Measurements from ENCODE around the gene NKAPD1. TPM values are rescaled to one million over a fixed set of nuclear protein-coding genes. Genes with fewer than 3 reads are reported as not detected.
"Not testable (repeated sequence)": the region's sequence is repeated elsewhere in the genome, so short reads cannot be mapped to it uniquely, and the experiment has no call there.

NKAPD1 gene
- total and polyA plus RNA-seq, 9 of the 15 experiments (the other 6 are each of a cell fraction or from before 2014, with no cell fraction given), result 14.1 to 73.5 (median 29.3) TPM

- not testable (repeated sequence) for H3K4me2 ChIP-seq (ENCODE audit: insufficient read depth, low read length)
Measured at GRCh38 chr11:112048256-112048655, 25.8 kb upstream of the NKAPD1 start.

DNA sequence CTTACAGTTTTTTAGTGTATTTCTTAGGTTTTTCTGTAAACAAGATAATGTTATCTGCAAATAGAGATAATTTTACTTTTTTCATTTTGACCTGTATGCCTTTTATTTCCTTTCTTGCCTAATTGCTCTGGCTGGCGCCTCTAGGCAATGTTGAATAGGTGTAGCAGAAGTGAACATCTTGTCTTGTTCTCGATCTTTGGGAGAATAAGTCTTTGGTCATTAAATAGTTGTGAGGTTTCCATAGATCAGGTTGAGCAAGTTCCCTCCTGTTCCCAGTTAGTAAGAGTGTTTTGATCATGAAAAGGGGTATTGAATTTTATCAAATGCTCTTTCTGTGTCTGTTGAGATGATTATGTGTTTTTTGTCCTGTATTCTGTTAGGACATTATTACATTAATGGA lies 24.3 kb upstream of the NKAPD1 start:
- Histone ChIP-seq H2AFZ (ENCODE audit: low read depth, low read length) (no peak overlapping the region), H3K27me3 (ENCODE audit: control insufficient read depth in 2 of 2, insufficient read depth in 2 of 2, low read length in 2 of 2) (no peaks in the 10 kb centered on the region), H3K4me3 (no peak overlapping the region), H3K79me2 (ENCODE audit: control insufficient read depth, insufficient read depth, low read length) (peaks cover 37% of the 10 kb centered on the region), H3K4me2 (ENCODE audit: insufficient read depth, low read length) (no peak overlapping the region), H3K9me1 (ENCODE audit: control insufficient read depth, insufficient read depth, low read length) (no peaks in the 10 kb centered on the region), H4K20me1 (replicated peaks; ENCODE audit: control insufficient read depth, insufficient read depth, low read length) (no peaks in the 10 kb centered on the region), H3K4me1 (replicated peaks in 1 of 2; ENCODE audit: control insufficient read depth in 2 of 2, insufficient read depth in 2 of 2, low read length in 2 of 2) (peaks cover 0 to 3% of the 10 kb centered on the region in 2 experiments; a peak in 2 of 5 replicates), H3K36me3 (ENCODE audit: control insufficient read depth, insufficient read depth, low read length) (peaks cover 89% of the 10 kb centered on the region), H3K27ac (ENCODE audit: extremely low read depth, low read depth, low read length) (no peak overlapping the region), H3K9me3 (replicated peaks; ENCODE audit: control insufficient read depth, insufficient read depth, low read depth, low read length) (no peaks in the 10 kb centered on the region), H3K9ac (ENCODE audit: insufficient read depth in 1 of 2, low read depth in 2 of 2, low read length in 2 of 2) (no peak overlapping the region)
- ChIA-PET CTCF (ENCODE audit: low intra/inter-chr PET ratio) (interaction anchor here (0.7 kb wide), 1 partner anchor 25 kb away, joined by 4 read pairs; no protein-coding TSS in a partner anchor), POLR2A (no interaction called here)
- intact Hi-C loops (cut with micrococcal nuclease) (no loop called here), in situ Hi-C loops (cut with MboI) (no loop called here)
- no TSS peak for BruUV-seq (replicated peaks)
- DNase-seq (ENCODE audit: extremely low read depth in 1 of 4, low spot score in 3 of 4), result no peak
- no peak for ATAC-seq
- no peak for FAIRE-seq
- 48% methylated on average over 2 of the region's 2 CpGs for WGBS (ENCODE audit: insufficient coverage, low coverage, missing lambda C conversion rate)
- TF ChIP-seq JUND (IDR thresholded peaks at IDR 0.05; ENCODE audit: borderline replicate concordance, low read depth, low read length) (no peak), JUND (tag; IDR thresholded peaks at IDR 0.05; ENCODE audit: borderline replicate concordance, low read depth, low read length) (no peak), GTF2F1 (IDR thresholded peaks at IDR 0.05; ENCODE audit: low read depth, low read length) (no peak), HCFC1 (IDR thresholded peaks at IDR 0.05; ENCODE audit: low read depth, low read length) (no peak), NR4A1 (CRISPR knock-in tag; IDR thresholded peaks at IDR 0.05) (no peak), NR4A1 (tag; IDR thresholded peaks at IDR 0.05) (no peak), ZNF609 (CRISPR knock-in tag; IDR thresholded peaks at IDR 0.05; ENCODE audit: borderline replicate concordance) (no peak), HOMEZ (CRISPR knock-in tag; IDR thresholded peaks at IDR 0.05) (no peak)

More at GRCh38 chr11:112048256-112048655, 25.8 kb upstream of the NKAPD1 start:
- Histone ChIP-seq H3K36me3 (ENCODE audit: control insufficient read depth, insufficient read depth, low read length) (peaks cover 89% of the 10 kb centered on the region), H3K79me2 (ENCODE audit: control insufficient read depth, insufficient read depth, low read length) (peaks cover 45% of the 10 kb centered on the region), H3K4me1 (replicated peaks in 1 of 2; ENCODE audit: control insufficient read depth in 2 of 2, insufficient read depth in 2 of 2, low read length in 2 of 2) (peaks cover 3 to 17% of the 10 kb centered on the region in 2 experiments; a peak in 4 of 5 replicates)
- POLR2A ChIA-PET, result interaction anchor here (0.6 kb wide), 1 partner anchor 30 kb away, joined by 5 read pairs; no protein-coding TSS in a partner anchor
- FAIRE-seq; H3K27ac ChIP-seq (ENCODE audit: extremely low read depth, low read depth, low read length); ATAC-seq; H3K9ac ChIP-seq (ENCODE audit: insufficient read depth in 1 of 2, low read depth in 2 of 2, low read length in 2 of 2); in situ Hi-C loops (cut with MboI); H3K9me1 ChIP-seq (ENCODE audit: control insufficient read depth, insufficient read depth, low read length); H3K27me3 ChIP-seq (ENCODE audit: control insufficient read depth in 2 of 2, insufficient read depth in 2 of 2, low read length in 2 of 2); DNase-seq (ENCODE audit: extremely low read depth in 1 of 4, low spot score in 3 of 4); H4K20me1 ChIP-seq (replicated peaks; ENCODE audit: control insufficient read depth, insufficient read depth, low read length); H2AFZ ChIP-seq (ENCODE audit: low read depth, low read length); intact Hi-C loops (cut with micrococcal nuclease); CTCF ChIA-PET (ENCODE audit: low intra/inter-chr PET ratio); H3K4me3 ChIP-seq; H3K9me3 ChIP-seq (replicated peaks; ENCODE audit: control insufficient read depth, insufficient read depth, low read depth, low read length); BruUV-seq (replicated peaks): not testable (repeated sequence)
- 92% methylated on average over 3 of the region's 3 CpGs for WGBS (ENCODE audit: insufficient coverage, low coverage, missing lambda C conversion rate)
- TF ChIP-seq SPI1 (IDR thresholded peaks at IDR 0.05; ENCODE audit: borderline replicate concordance, low read depth, low read length) (0 out of 2 replicates have a peak, but pooled peaks have one; percentile 31), SMARCE1 (IDR thresholded peaks at IDR 0.05) (peak; percentile 51; the same call in 1 of the 2 replicates)
